NCI-H1048 (cell line): Measurements from ENCODE around the gene PCP2.

Experiments used
- DNase-seq: peaks from one replicate; lab custom pipeline; 2025; lab: John Stamatoyannopoulos, UW

Gene PCP2

DNA sequence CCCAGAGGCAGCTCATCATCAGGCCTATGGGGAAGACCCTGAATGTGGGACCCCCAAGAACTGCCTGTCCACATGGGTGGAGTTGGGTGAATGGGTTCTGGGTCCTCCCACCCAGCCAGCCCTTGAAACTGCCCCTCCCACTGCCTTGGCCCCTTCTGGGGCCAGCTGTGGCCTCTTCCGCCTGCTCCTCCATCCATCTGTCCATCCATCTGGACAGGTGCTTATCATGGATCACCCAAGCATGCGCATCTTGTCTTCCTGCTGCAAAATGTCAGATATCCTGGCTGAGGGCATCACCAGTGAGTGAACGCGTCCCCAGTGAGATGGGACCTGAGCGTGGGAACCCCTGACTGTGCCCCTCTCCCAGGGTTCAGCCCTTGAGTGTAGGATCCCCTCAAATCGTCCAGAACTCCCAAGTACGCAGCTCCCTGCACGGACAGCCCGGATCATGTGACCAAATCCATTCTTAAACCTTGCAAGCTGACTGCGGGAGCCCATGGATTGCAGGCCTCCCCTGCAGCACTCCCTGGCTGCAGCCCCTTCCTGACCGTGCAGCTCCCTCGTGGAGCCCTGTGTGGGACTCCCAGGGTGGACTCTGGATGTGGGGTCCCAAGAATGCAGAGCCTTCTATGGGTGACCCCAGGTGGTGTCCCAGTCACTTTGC, 5.4 kb upstream of the PCP2 start:
- no peak for DNase-seq

DNA sequence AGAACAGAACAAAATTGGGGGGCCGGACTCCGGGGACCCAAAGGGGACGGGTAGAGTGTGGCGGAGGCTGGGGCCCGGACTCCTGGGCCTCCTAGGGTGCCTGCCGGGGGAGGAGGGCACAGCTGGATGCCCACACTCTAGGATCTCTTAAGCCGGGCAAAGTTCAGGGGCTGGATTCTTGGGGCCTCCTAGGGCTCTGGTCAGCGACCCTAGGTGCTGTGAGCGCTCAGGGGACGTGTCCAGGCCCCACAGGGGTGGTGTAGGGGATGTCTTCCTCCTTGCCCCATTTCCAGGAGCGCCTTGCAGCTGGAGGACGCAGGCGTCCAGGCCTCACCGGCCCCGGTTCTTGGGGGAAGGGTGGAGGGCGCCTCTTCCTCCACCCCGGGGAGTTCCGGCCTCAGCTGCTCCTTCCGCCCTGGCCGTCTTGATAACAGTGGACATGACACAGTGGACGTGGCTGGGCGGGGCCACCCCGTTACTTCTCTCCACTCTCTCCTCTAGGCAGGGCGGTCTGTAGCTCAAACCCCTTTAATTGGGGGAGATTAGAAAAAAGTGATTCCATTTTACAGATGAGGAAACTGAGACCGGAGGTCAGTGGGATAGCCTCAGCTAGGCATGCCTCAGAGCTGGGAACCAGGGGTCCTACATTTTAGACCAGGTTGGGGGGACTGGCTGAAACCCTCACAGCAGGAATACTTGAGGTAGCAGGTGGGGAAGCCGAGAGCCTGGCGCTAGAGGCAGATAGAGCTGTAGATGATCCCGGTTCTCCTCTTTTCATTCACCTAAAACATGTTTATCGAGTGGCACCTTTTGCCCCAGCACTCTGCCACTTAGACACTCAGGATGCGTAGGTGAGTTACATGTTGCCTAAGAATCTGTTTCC, 4.1 kb upstream of the PCP2 start:
- DNase-seq: no peak

DNA sequence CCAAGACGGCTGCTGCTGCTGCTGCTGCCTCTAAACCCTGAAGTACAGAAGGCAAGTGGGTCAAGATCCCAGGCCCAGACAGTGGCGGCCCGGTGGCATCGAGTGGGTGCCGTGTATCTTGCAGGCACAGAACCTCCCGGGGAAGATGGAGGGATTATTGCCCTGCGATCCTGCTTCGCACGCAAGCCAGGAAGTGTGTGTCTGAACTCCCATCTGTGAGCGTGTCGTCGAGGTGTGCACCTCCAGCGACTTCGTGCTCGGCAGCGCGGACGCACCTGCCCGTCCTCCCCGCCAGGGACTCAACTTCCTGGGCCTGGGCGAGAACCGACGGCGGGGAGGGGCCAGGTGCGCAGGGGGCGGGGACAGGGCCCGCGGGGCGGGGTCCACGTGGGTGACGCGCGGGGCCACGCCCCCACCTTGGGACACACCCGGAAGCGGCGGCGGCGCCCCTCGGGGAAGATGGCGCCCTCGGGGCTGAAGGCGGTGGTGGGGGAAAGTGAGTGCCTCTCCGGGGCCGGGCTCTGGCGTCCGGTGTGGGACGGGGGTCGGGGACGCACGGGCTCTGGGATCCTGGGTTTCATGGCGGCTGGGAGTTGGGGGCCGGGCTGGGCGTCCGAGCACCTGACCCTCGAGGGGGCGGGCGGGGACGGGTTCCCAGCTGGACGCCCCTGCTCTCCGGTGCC, 3.3 kb upstream of the PCP2 start, which contains the start of gene STXBP2:
STXBP2 (plus strand) TSS at position 420 of the 683 bp plus-strand sequence; CDS start at position 460, 40 bp downstream.
- peak; percentile 13 for DNase-seq

DNA sequence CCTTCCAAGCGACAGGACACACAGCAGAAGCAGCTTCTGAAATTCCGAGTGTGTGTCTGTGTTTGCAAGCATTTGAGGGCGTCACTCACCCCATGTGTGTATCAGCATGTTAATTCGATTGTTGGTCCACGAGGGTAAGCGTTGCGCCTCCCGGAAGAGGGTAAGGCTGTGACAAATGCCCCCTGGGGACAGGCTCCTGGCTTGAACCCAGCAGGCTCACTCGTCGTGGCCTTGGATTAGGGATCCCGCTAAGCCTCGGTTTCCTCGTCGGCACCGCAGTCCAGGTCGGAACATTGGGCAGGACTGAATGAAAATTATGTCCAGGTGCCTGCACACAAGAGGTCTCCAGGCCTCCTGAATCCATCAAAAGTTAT, 2.8 kb upstream of the PCP2 start:
- DNase-seq: no peak

- no peak for DNase-seq
Observed at GRCh38 chr19:7635670-7636069, 2.2 kb upstream of the PCP2 start.

GRCh38 chr19:7632340-7633203, 947 bp downstream of the PCP2 start:
- DNase-seq: no peak

- DNase-seq: no peak
Observed at GRCh38 chr19:7631577-7631976, 1.9 kb downstream of the PCP2 start.

DNA sequence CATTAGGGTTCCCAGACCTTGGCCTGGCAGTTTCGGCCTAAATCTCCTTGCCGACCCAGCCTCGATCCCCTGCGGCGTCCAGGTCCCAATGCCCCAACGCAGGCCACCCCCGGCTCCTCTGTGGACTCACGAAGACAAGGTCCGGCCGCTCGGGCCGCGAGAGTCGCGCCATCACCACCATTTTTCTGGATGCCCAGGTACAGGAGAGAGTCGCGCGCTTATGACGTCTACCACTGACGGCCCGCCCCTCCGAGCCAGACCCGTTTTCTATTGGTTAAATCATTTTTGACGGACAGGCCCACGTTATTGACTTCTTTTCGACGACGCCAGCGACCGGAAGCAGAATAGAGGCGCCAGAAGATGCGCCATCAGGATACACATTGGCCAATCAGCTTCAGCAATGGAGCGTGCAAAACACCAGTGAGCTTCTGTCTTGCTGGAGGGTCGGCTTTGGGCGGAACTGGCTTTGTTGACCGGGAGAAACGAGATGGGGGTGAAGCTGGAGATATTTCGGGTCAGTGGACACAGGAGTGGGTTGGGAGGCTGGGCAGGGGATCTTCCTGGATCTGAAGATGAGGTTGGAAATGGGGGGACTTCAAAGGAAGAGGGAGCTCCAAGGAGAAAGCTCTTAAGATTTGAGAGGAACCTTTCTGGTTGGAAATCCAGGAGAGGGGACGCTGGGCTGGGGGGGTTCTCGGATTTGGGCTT, 4.0 kb downstream of the PCP2 start, which contains the start of the genes PET100 and XAB2:
PET100 (plus strand) TSS at position 447 of the 708 bp plus-strand sequence; CDS start at position 488, 41 bp downstream.
XAB2 (minus strand) TSS at position 199 of the 708 bp plus-strand sequence; CDS start at position 181, 18 bp downstream.
- peak; percentile 95 for DNase-seq

- no peak for DNase-seq
Observed at GRCh38 chr19:7628589-7629311, 4.8 kb downstream of the PCP2 start.

GRCh38 chr19:7627166-7627565, 6.4 kb downstream of the PCP2 start:
- DNase-seq: no peak

- no peak for DNase-seq
Observed at GRCh38 chr19:7625763-7626372, 7.7 kb downstream of the PCP2 start.

- no peak for DNase-seq
Observed at GRCh38 chr19:7624810-7625209, 8.7 kb downstream of the PCP2 start.

- no peak for DNase-seq
Observed at GRCh38 chr19:7623725-7624603, 9.6 kb downstream of the PCP2 start.

DNA sequence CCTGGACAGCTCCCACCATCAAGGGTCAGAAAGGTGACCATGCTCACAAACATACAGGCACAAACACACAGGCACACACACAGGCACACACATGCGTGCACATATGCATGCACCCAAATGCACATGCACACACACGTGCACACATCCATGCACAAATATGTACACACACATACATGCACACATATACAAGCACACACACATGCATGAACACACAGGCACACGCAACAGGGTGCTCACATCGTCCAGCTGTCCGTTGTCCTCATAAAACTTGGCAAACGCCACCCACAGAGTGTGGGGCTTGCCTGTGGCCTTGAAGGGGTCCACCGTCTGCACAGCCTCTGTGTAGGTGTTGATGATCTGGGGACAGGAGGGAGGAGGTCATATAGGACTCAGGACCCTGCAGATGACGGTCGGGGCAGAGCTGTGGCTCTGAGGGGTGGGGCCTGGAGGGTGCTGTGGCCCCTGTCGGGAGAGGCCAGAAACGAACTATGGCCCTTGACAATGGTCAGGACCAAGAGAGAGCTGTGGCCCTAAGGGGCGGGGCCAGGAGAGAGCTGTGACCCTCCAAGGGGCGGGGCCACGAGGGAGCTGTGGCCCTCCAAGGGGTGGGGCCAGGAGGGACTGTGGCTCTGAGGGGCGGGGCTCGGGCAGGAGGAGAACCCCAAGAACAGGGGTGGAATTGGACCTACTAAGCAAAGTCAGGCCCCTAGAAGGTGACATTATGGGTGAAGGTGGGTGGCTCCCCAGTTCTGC, 10.4 kb downstream of the PCP2 start:
- no peak for DNase-seq

DNA sequence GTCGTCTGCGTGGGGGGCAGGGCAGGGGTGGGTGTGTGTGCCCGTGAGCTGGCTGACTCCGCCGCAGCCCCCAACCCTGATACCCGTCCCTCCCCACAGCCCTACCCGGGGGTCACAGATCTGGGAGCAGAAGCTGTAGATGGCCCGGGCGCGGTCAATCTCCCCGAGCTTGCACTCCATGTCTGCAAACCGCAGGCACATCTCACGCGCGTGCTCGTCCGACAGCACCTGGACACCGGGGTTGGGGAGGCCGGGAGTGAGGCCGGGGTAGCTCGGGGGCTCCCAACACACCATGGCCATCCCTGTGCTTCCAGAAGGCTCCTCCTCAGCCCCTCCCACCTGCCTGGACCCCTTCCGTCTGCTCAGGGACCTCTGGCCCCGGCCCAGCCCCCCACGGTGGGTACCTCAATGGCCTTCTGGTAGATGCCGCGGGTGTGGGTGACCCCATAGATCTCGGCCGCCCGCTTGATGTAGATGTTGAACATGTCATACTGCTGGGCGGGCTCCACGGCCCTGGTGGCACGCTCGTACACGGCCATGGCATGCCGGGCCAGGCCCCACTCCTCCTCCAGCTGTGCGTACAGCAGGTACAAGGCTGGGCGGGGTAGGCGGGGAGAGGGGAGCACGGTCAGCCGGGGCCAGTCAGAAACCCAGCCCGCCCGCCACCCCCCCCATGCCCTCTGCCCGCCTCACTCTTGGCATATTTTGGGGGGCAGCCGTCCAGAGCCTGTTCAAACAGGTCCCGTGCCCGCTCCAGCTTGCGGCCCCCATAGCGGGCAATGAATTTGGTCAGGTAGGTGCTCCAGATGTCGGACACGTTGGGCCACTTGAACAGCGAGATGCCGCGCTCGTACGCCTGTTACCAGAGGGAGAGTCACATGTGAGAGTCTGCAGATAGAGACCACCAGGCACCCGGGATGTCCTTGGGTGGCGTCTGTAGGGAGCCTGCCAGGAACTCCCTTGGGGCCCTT, 12.8 kb downstream of the PCP2 start:
- DNase-seq: no peak

- no peak for DNase-seq
Observed at GRCh38 chr19:7619671-7620441, 13.7 kb downstream of the PCP2 start.
